ENCODE results near the gene ZRANB2. TPM values are rescaled to one million over a fixed set of nuclear protein-coding genes. Genes with fewer than 3 reads are reported as not detected.

ZRANB2 gene
- total and polyA plus RNA-seq, 10 of the 15 experiments (the other 5 are each of a cell fraction or from before 2014, with no cell fraction given): 68.4 to 189 (median 138) TPM

GRCh38 chr1:71080739-71081696 lies at the start of gene ZRANB2 (continued):
- TF ChIP-seq, protein P1, sequence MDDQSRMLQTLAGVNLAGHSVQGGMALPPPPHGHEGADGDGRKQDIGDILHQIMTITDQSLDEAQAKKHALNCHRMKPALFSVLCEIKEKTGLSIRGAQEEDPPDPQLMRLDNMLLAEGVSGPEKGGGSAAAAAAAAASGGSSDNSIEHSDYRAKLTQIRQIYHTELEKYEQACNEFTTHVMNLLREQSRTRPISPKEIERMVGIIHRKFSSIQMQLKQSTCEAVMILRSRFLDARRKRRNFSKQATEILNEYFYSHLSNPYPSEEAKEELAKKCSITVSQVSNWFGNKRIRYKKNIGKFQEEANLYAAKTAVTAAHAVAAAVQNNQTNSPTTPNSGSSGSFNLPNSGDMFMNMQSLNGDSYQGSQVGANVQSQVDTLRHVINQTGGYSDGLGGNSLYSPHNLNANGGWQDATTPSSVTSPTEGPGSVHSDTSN (IDR thresholded peaks at IDR 0.05; ENCODE audit: insufficient replicate concordance, low read depth, low read length): no peak
- no peak for TF ChIP-seq YBX1 (IDR thresholded peaks at IDR 0.05)
- peak; percentile 26; the same call in 1 of the 2 replicates for TF ChIP-seq TBL1XR1 (IDR thresholded peaks at IDR 0.05; ENCODE audit: low read depth, low read length)
- peak; percentile 57 for TF ChIP-seq CREM (IDR thresholded peaks at IDR 0.05; ENCODE audit: low read depth)
- TF ChIP-seq SUZ12 (IDR thresholded peaks at IDR 0.05; ENCODE audit: unreplicated experiment): no peak
- no peak for TF ChIP-seq NFYA (IDR thresholded peaks at IDR 0.05; ENCODE audit: borderline replicate concordance, low read depth, low read length)
- no peak for TF ChIP-seq WRNIP1 (IDR thresholded peaks at IDR 0.05; ENCODE audit: borderline replicate concordance, low read depth, low read length)
- no peak for TF ChIP-seq CBX3 (IDR thresholded peaks at IDR 0.05; ENCODE audit: borderline replicate concordance, low read depth)
- TF ChIP-seq, protein P2, sequence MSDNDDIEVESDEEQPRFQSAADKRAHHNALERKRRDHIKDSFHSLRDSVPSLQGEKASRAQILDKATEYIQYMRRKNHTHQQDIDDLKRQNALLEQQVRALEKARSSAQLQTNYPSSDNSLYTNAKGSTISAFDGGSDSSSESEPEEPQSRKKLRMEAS (IDR thresholded peaks at IDR 0.05; ENCODE audit: low read depth, low read length): peak; percentile 81
- TF ChIP-seq RB1 (IDR thresholded peaks at IDR 0.05; ENCODE audit: borderline replicate concordance): peak; percentile 93; the same call in 1 of the 2 replicates
- TF ChIP-seq, protein P3, sequence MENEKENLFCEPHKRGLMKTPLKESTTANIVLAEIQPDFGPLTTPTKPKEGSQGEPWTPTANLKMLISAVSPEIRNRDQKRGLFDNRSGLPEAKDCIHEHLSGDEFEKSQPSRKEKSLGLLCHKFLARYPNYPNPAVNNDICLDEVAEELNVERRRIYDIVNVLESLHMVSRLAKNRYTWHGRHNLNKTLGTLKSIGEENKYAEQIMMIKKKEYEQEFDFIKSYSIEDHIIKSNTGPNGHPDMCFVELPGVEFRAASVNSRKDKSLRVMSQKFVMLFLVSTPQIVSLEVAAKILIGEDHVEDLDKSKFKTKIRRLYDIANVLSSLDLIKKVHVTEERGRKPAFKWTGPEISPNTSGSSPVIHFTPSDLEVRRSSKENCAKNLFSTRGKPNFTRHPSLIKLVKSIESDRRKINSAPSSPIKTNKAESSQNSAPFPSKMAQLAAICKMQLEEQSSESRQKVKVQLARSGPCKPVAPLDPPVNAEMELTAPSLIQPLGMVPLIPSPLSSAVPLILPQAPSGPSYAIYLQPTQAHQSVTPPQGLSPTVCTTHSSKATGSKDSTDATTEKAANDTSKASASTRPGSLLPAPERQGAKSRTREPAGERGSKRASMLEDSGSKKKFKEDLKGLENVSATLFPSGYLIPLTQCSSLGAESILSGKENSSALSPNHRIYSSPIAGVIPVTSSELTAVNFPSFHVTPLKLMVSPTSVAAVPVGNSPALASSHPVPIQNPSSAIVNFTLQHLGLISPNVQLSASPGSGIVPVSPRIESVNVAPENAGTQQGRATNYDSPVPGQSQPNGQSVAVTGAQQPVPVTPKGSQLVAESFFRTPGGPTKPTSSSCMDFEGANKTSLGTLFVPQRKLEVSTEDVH (IDR thresholded peaks at IDR 0.05; ENCODE audit: low read depth, partially characterized antibody): peak; percentile 79
- TF ChIP-seq USF1 (IDR thresholded peaks at IDR 0.05; ENCODE audit: borderline replicate concordance, extremely low read length, insufficient read depth, low read depth, low read length): no peak
- TF ChIP-seq MYB (IDR thresholded peaks at IDR 0.05; ENCODE audit: borderline replicate concordance, low read depth, low read length): peak; percentile 98
- peak; percentile 82 for TF ChIP-seq NR2C1 (IDR thresholded peaks at IDR 0.05)
- no peak; the same call in 1 of the 2 replicates for TF ChIP-seq PKNOX1 (IDR thresholded peaks at IDR 0.05)
- TF ChIP-seq, protein P4, sequence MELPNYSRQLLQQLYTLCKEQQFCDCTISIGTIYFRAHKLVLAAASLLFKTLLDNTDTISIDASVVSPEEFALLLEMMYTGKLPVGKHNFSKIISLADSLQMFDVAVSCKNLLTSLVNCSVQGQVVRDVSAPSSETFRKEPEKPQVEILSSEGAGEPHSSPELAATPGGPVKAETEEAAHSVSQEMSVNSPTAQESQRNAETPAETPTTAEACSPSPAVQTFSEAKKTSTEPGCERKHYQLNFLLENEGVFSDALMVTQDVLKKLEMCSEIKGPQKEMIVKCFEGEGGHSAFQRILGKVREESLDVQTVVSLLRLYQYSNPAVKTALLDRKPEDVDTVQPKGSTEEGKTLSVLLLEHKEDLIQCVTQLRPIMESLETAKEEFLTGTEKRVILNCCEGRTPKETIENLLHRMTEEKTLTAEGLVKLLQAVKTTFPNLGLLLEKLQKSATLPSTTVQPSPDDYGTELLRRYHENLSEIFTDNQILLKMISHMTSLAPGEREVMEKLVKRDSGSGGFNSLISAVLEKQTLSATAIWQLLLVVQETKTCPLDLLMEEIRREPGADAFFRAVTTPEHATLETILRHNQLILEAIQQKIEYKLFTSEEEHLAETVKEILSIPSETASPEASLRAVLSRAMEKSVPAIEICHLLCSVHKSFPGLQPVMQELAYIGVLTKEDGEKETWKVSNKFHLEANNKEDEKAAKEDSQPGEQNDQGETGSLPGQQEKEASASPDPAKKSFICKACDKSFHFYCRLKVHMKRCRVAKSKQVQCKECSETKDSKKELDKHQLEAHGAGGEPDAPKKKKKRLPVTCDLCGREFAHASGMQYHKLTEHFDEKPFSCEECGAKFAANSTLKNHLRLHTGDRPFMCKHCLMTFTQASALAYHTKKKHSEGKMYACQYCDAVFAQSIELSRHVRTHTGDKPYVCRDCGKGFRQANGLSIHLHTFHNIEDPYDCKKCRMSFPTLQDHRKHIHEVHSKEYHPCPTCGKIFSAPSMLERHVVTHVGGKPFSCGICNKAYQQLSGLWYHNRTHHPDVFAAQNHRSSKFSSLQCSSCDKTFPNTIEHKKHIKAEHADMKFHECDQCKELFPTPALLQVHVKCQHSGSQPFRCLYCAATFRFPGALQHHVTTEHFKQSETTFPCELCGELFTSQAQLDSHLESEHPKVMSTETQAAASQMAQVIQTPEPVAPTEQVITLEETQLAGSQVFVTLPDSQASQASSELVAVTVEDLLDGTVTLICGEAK (IDR thresholded peaks at IDR 0.05; ENCODE audit: borderline replicate concordance): peak; percentile 89; the same call in 1 of the 2 replicates
- no peak for TF ChIP-seq STAT3 (IDR thresholded peaks at IDR 0.05; ENCODE audit: low read depth, low read length)
- no peak; the same call in 1 of the 2 replicates for TF ChIP-seq LARP7 (IDR thresholded peaks at IDR 0.05)

All from GM12878 (cell line).